GM12878 (cell line): ENCODE results near the gene PRDM2. TPM values are rescaled to one million over a fixed set of nuclear protein-coding genes. Genes with fewer than 3 reads are reported as not detected.

Source experiments
- ATAC-seq: fragments of 200-7000 bp; cut with Tn5 transposase; 3 replicates; pipeline ENCODE4 v1.9.1; 2020; ENCODE audit warnings: mild to moderate bottlenecking, moderate library complexity
- BruUV-seq: library from RNA; stranded (reverse); fragments of 400-500 nt; replicated peaks from 2 replicates; lab custom pipeline; 2021; lab: Mats Ljungman, UMichigan
- CTCF ChIA-PET: fragments of 300-600 bp; sonication (Branson Sonifier 250); formaldehyde crosslinking; extraction: SDS; loops from one replicate; lab custom pipeline; 2021; ENCODE audit warnings: inconsistent platforms; lab: Yijun Ruan, JAX
- POLR2A ChIA-PET: fragments of 350-600 bp; formaldehyde crosslinking; extraction: SDS; loops from one replicate; lab custom pipeline; 2021; ENCODE audit warnings: inconsistent platforms; lab: Charles Lee
- RAD21 ChIA-PET: fragments of 300-600 bp; sonication (Branson Sonifier 250); formaldehyde crosslinking; loops from one replicate; lab custom pipeline; 2023; ENCODE audit warnings: antibody characterized with exemption; ENCODE audit not compliant: unreplicated experiment; lab: Charles Lee
- SMC1A ChIA-PET: fragments of 300-600 bp; sonication (Branson Sonifier 250); formaldehyde crosslinking; loops from one replicate; lab custom pipeline; 2023; ENCODE audit not compliant: unreplicated experiment, uncharacterized antibody; lab: Charles Lee
- DNase-seq: peaks from one replicate; pipeline ENCODE4 v3.0.0-alpha.2; 2011; ENCODE audit warnings: low read depth, low spot score
- FAIRE-seq: peaks from 3 replicates; lab custom pipeline; 2011; peaks lifted over from hg19 to GRCh38; lab: Jason Lieb, UNC
- H2AFZ ChIP-seq: 2 replicates; pipeline ENCODE4 v1.6.0; 2011; ENCODE audit warnings: low read depth, low read length, control low read depth; ENCODE audit not compliant: control insufficient read depth
- H3K27ac ChIP-seq: 2 replicates; pipeline ENCODE4 v1.5.1; 2011; ENCODE audit warnings: control low read depth; ENCODE audit not compliant: control insufficient read depth, insufficient read depth
- H3K27me3 ChIP-seq, 2 experiments: replicated peaks in 1 of 2; 2 replicates each; pipeline versions ENCODE4 v1.6.0 to v1.6.1; 2011; ENCODE audit warnings: low read length in 1 of 2; ENCODE audit not compliant: control insufficient read depth in 2 of 2, insufficient read depth in 2 of 2
- H3K36me3 ChIP-seq, 2 experiments: 2 replicates each; pipeline ENCODE4 v1.5.1; 2011; ENCODE audit warnings: low read length in 1 of 2; ENCODE audit not compliant: control insufficient read depth in 2 of 2, insufficient read depth in 2 of 2
- H3K4me1 ChIP-seq: 2 replicates; pipeline ENCODE4 v1.6.1; 2011; ENCODE audit warnings: mild to moderate bottlenecking, low read length, moderate library complexity, mixed read lengths; ENCODE audit not compliant: control insufficient read depth, insufficient read depth
- H3K4me2 ChIP-seq: 2 replicates; pipeline ENCODE4 v1.6.0; 2011; ENCODE audit warnings: control low read depth; ENCODE audit not compliant: control insufficient read depth, insufficient read depth
- H3K4me3 ChIP-seq: fragments of 200-600 bp; sonication (generic); 2 replicates; pipeline ENCODE4 v1.5.1; 2016
- H3K79me2 ChIP-seq: 2 replicates; pipeline ENCODE4 v1.6.0; 2011; ENCODE audit warnings: low read length; ENCODE audit not compliant: control insufficient read depth, insufficient read depth
- H3K9ac ChIP-seq: 2 replicates; pipeline ENCODE4 v1.8.0; 2011; ENCODE audit warnings: low read length, control low read depth, mixed read lengths; ENCODE audit not compliant: control insufficient read depth, insufficient read depth
- H3K9me3 ChIP-seq: replicated peaks from 3 replicates; pipeline ENCODE4 v1.5.1; 2011; ENCODE audit warnings: mild to moderate bottlenecking, low read length; ENCODE audit not compliant: control insufficient read depth, insufficient read depth
- H4K20me1 ChIP-seq: 2 replicates; pipeline ENCODE4 v1.6.0; 2011; ENCODE audit not compliant: control insufficient read depth, insufficient read depth
- E2F4 ChIP-seq: IDR thresholded peaks from 2 replicates; pipeline ENCODE4 v1.6.1; 2012; ENCODE audit warnings: low read depth, low read length, improper control_type of control experiment
- MXI1 ChIP-seq: fragments of 150-350 bp; IDR thresholded peaks from 2 replicates; pipeline ENCODE4 v1.6.1; 2011; ENCODE audit warnings: low read depth, mild to moderate bottlenecking, inconsistent platforms, low read length, improper control_type of control experiment
- NFYA ChIP-seq: IDR thresholded peaks from 2 replicates; pipeline ENCODE4 v1.6.1; 2011; ENCODE audit warnings: low read depth, mild to moderate bottlenecking, low read length, improper control_type of control experiment, borderline replicate concordance
- NR2C2 ChIP-seq: IDR thresholded peaks from 2 replicates; pipeline ENCODE4 v1.6.1; 2011; ENCODE audit warnings: borderline replicate concordance, low read depth; ENCODE audit not compliant: control insufficient read depth, insufficient read length
- POLR2AphosphoS2 ChIP-seq: IDR thresholded peaks from 2 replicates; pipeline ENCODE4 v1.6.1; 2011; ENCODE audit warnings: low read depth, mild to moderate bottlenecking, low read length, improper control_type of control experiment, moderate library complexity
- RFX5 ChIP-seq: IDR thresholded peaks from 2 replicates; pipeline ENCODE4 v1.6.1; 2011; ENCODE audit warnings: low read depth, low read length, improper control_type of control experiment
- SP1 ChIP-seq: IDR thresholded peaks from one replicate; pipeline ENCODE4 v1.6.1; 2011; ENCODE audit warnings: low read depth, low read length
- STAT3 ChIP-seq: IDR thresholded peaks from 2 replicates; pipeline ENCODE4 v1.6.1; 2011; ENCODE audit warnings: low read depth, low read length, improper control_type of control experiment
- ZNF622 ChIP-seq: fragments of 450-650 bp; IDR thresholded peaks from 2 replicates; pipeline ENCODE4 v1.6.1; 2017; ENCODE audit warnings: mild to moderate bottlenecking, inconsistent platforms
- WGBS: methylation state at CpG from one replicate; pipeline ENCODE4 v1.1.6; 2016; ENCODE audit warnings: low lambda C conversion rate; ENCODE audit not compliant: insufficient replicate concordance, insufficient coverage; ENCODE audit errors: missing lambda C conversion rate; 5-methylcytosine and 5-hydroxymethylcytosine counted together
- in situ Hi-C: fragments of 300-500 bp; cut with MboI; formaldehyde crosslinking; loops from 9 replicates; pipeline ENCODE4 v1.14.3; 2018; ENCODE audit warnings: mixed read lengths
- intact Hi-C: fragments of 100-400 bp; cut with micrococcal nuclease; formaldehyde crosslinking; loops from one replicate; pipeline ENCODE4 v1.14.2; 2022; ENCODE audit not compliant: unreplicated experiment
- polyA plus RNA-seq, 11 experiments: library from polyadenylated mRNA; depleted of rRNA in 4 of 11; unstranded in 6 of 11; stranded (reverse) in 5 of 11; fragments of >200 nt; fragmentation: Nextera tagmentation in 4 of 11; fragmentation: Illumina TruSeq in 1 of 11; extraction: Ambion mirVana in 4 of 11; extraction: Trizol in 1 of 11; gene quantifications; 1 replicate in 1 of 11; 2 replicates in 10 of 11; pipeline versions ENCODE4 v1.2.1 to v1.2.3, GENCODE V29; 2011 to 2016; ENCODE audit warnings: inconsistent platforms in 2 of 11, missing spikeins in 2 of 11, low read depth in 1 of 11
- total RNA-seq, 4 experiments: library from RNA; depleted of rRNA in 3 of 4; stranded (reverse); fragments of >200 nt in 3 of 4; fragmentation: Illumina TruSeq in 1 of 4; extraction: Trizol in 1 of 4; gene quantifications; 2 replicates each; pipeline versions ENCODE4 v1.2.1 to v1.2.3, GENCODE V29; 2013 to 2021
- TF ChIP-seq, protein P1 (sequence below): fragments of 450-650 bp; IDR thresholded peaks from 2 replicates; pipeline ENCODE4 v1.6.1; 2014; ENCODE audit warnings: mild to moderate bottlenecking
- TF ChIP-seq, protein P2 (sequence below): fragments of 450-650 bp; IDR thresholded peaks from 2 replicates; pipeline ENCODE4 v1.6.1; 2016; ENCODE audit warnings: mild to moderate bottlenecking

The PRDM2 gene
- total and polyA plus RNA-seq, 10 of the 15 experiments (the other 5 are each of a cell fraction or from before 2014, with no cell fraction given): 8.4 to 45.1 (median 23.5) TPM

- TF ChIP-seq, protein P1, sequence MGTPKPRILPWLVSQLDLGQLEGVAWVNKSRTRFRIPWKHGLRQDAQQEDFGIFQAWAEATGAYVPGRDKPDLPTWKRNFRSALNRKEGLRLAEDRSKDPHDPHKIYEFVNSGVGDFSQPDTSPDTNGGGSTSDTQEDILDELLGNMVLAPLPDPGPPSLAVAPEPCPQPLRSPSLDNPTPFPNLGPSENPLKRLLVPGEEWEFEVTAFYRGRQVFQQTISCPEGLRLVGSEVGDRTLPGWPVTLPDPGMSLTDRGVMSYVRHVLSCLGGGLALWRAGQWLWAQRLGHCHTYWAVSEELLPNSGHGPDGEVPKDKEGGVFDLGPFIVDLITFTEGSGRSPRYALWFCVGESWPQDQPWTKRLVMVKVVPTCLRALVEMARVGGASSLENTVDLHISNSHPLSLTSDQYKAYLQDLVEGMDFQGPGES: no peak
- 0 out of 2 replicates have a peak, but pooled peaks have one; percentile 18 for TF ChIP-seq STAT3
- no peak for TF ChIP-seq E2F4
- TF ChIP-seq NR2C2: no peak
- TF ChIP-seq RFX5: no peak
- TF ChIP-seq NFYA: no peak
- TF ChIP-seq POLR2AphosphoS2: no peak
- peak; percentile 98 for TF ChIP-seq MXI1
- TF ChIP-seq ZNF622: no peak
These were observed 30.9 kb downstream of the PRDM2 start (continued) for GRCh38 chr1:13730751-13731482.

- Histone ChIP-seq H3K27ac (peak overlapping the region; percentile 98), H3K27me3 (no peaks in the 10 kb centered on the region), H3K4me2 (peak overlapping the region; percentile 94), H3K4me3 (peak overlapping the region; percentile 54), H3K9ac (peak overlapping the region; percentile 74), H3K9me3 (no peaks in the 10 kb centered on the region), H4K20me1 (no peaks in the 10 kb centered on the region), H3K79me2 (peaks cover 65% of the 10 kb centered on the region), H3K4me1 (peaks cover 52% of the 10 kb centered on the region), H3K36me3 (peaks cover 0 to 4% of the 10 kb centered on the region in 2 experiments; a peak in 1 of 4 replicates), H2AFZ (no peak overlapping the region)
- no peak for TF ChIP-seq STAT3
- no peak for TF ChIP-seq SP1
- TF ChIP-seq, protein P2, sequence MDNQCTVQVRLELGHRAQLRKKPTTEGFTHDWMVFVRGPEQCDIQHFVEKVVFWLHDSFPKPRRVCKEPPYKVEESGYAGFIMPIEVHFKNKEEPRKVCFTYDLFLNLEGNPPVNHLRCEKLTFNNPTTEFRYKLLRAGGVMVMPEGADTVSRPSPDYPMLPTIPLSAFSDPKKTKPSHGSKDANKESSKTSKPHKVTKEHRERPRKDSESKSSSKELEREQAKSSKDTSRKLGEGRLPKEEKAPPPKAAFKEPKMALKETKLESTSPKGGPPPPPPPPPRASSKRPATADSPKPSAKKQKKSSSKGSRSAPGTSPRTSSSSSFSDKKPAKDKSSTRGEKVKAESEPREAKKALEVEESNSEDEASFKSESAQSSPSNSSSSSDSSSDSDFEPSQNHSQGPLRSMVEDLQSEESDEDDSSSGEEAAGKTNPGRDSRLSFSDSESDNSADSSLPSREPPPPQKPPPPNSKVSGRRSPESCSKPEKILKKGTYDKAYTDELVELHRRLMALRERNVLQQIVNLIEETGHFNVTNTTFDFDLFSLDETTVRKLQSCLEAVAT: peak; percentile 67
- ChIA-PET RAD21 (interaction anchor here (0.6 to 21.9 kb wide), 7 partner anchors 16 to 99 kb away, joined by 3 to 367 read pairs (median 3); no protein-coding TSS in a partner anchor), CTCF (interaction anchor here (0.6 to 11.2 kb wide), 8 partner anchors 9 to 66 kb away, joined by 3 to 212 read pairs (median 4); no protein-coding TSS in a partner anchor), POLR2A (interaction anchor here (0.6 to 2.8 kb wide), 5 partner anchors 15 to 31 kb away, joined by 6 to 12 read pairs (median 9); no protein-coding TSS in a partner anchor), SMC1A (interaction anchor here (1.0 to 18.4 kb wide), 10 partner anchors 10 to 66 kb away, joined by 3 to 425 read pairs (median 4); no protein-coding TSS in a partner anchor)
- ATAC-seq (no peak), DNase-seq (no peak), FAIRE-seq (no peak)
- in situ Hi-C loops: loop anchor here (25.0 kb wide), 1 partner anchor 1570 kb away; the partner anchor contains the start of gene TNFRSF1B
- BruUV-seq: no TSS peak
- intact Hi-C loops: loop anchor here (1.0 to 2.0 kb wide), 2 partner anchors 17 to 29 kb away; no protein-coding TSS in a partner anchor
- WGBS: 52% methylated on average over 5 of the region's 5 CpGs
These were observed 31.9 kb downstream of the PRDM2 start for GRCh38 chr1:13731897-13732296.
